ENCODE data around the gene NES. TPM values are rescaled to one million over a fixed set of nuclear protein-coding genes. Genes with fewer than 3 reads are reported as not detected.

The NES gene
- total and polyA plus RNA-seq, 12 donors, result 46.8 to 389 (median 177) TPM

- Histone ChIP-seq H3K4me1 (peaks cover 16 to 24% (median 20%) of the 10 kb centered on the region in 9 donors), H3K27me3 (no peaks in the 10 kb centered on the region), H3K27ac (no peak overlapping the region), H3K9me3 (no peaks in the 10 kb centered on the region), H3K36me3 (peaks cover 0 to 63% (median 20%) of the 10 kb centered on the region in 9 donors), H3K4me3 (no peak overlapping the region)
- DNase-seq (no peak), ATAC-seq (no peak)
- intact Hi-C loops (cut with DNase I), result loop anchor here in 7 of 10 donors (2.0 to 10.0 kb wide), 4 partner anchors 31 to 203 kb away; partner anchors contain the start of genes INSRR (in 2 of the 7) and LRRC71 (in 1 of the 7)
- 77 to 89% methylated on average over 4 of the region's 4 CpGs for WGBS, 2 donors
- no peak for TF ChIP-seq CTCF (IDR thresholded peaks at IDR 0.05)
Observed at GRCh38 chr1:156721535-156721934, 44.3 kb upstream of the NES start.

GRCh38 chr1:156721131-156721530 is 43.9 kb upstream of the NES start:
- no peak for ATAC-seq
- Histone ChIP-seq H3K36me3 (peaks cover 0 to 63% (median 20%) of the 10 kb centered on the region in 9 donors), H3K27me3 (no peaks in the 10 kb centered on the region), H3K27ac (no peak overlapping the region), H3K4me3 (no peak overlapping the region), H3K4me1 (peaks cover 12 to 20% (median 15%) of the 10 kb centered on the region in 9 donors), H3K9me3 (no peaks in the 10 kb centered on the region)
- no peak for TF ChIP-seq CTCF (IDR thresholded peaks at IDR 0.05)
- DNase-seq, result no peak
- intact Hi-C loops (cut with DNase I), result loop anchor here in 7 of 10 donors (2.0 to 10.0 kb wide), 4 partner anchors 30 to 204 kb away; partner anchors contain the start of genes INSRR (in 2 of the 7) and LRRC71 (in 1 of the 7)
- WGBS, 2 donors, result 55 to 56% methylated on average over 2 of the region's 2 CpGs

GRCh38 chr1:156717351-156717750 is 40.1 kb upstream of the NES start:
- no peak for TF ChIP-seq CTCF (IDR thresholded peaks at IDR 0.05)
- DNase-seq (no peak), ATAC-seq (no peak)
- H3K36me3 ChIP-seq, result peaks cover 0 to 45% (median 0%) of the 10 kb centered on the region in 9 donors
- H3K4me3 ChIP-seq, result no peak overlapping the region
- no peaks in the 10 kb centered on the region for H3K9me3 ChIP-seq
- H3K27me3 ChIP-seq, result no peaks in the 10 kb centered on the region
- WGBS, 2 donors, result 78 to 85% methylated on average over 4 of the region's 4 CpGs
- H3K4me1 ChIP-seq, result no peaks in the 10 kb centered on the region
- H3K27ac ChIP-seq, result no peak overlapping the region
- intact Hi-C loops (cut with DNase I), result no loop called here

- intact Hi-C loops (cut with DNase I), result no loop called here
- no peak for DNase-seq
- Histone ChIP-seq H3K27me3 (no peaks in the 10 kb centered on the region), H3K4me3 (no peak overlapping the region), H3K4me1 (peaks cover 0 to 8% (median 4%) of the 10 kb centered on the region in 9 donors), H3K9me3 (no peaks in the 10 kb centered on the region), H3K27ac (no peak overlapping the region), H3K36me3 (peaks cover 0 to 21% (median 0%) of the 10 kb centered on the region in 9 donors)
- no peak for ATAC-seq
- 82 to 84% methylated on average over 3 of the region's 3 CpGs for WGBS, 2 donors
- TF ChIP-seq CTCF (IDR thresholded peaks at IDR 0.05), result no peak
Observed at GRCh38 chr1:156714830-156715229, 37.6 kb upstream of the NES start.

Data from heart right ventricle (tissue), 16 donors.